Kidney (tissue), 14 donors: ENCODE results near the gene SLC39A6. TPM values are rescaled to one million over a fixed set of nuclear protein-coding genes. Genes with fewer than 3 reads are reported as not detected.

Source experiments
- DNase-seq, 5 donors: peaks; one replicate each; pipeline ENCODE4 v3.0.0-alpha.2; 2013 to 2020
- FAIRE-seq: peaks from 2 replicates; lab custom pipeline; 2012; peaks lifted over from hg19 to GRCh38; lab: Jason Lieb, UNC
- H3K27ac ChIP-seq, 2 donors: one replicate each; pipeline ENCODE4 v1.7.0; 2013; ENCODE audit warnings: low read depth in 2 of 2, low read length in 2 of 2, inconsistent platforms in 1 of 2
- H3K27me3 ChIP-seq: one replicate; pipeline ENCODE4 v1.7.1; 2013; ENCODE audit warnings: low read length, inconsistent platforms; ENCODE audit not compliant: control insufficient read depth, insufficient read depth
- H3K36me3 ChIP-seq, 3 donors: one replicate each; pipeline versions ENCODE4 v1.7.0 to v1.7.1; 2013; ENCODE audit warnings: low read length in 3 of 3, control low read depth in 1 of 3, inconsistent platforms in 1 of 3; ENCODE audit not compliant: insufficient read depth in 3 of 3, control insufficient read depth in 2 of 3
- H3K4me1 ChIP-seq, 3 donors: one replicate each; pipeline versions ENCODE4 v1.7.0 to v1.7.1; 2013; ENCODE audit warnings: low read length in 3 of 3, inconsistent platforms in 1 of 3, low read depth in 1 of 3; ENCODE audit not compliant: control insufficient read depth in 2 of 3, insufficient read depth in 2 of 3
- H3K4me3 ChIP-seq, 3 donors: one replicate each; pipeline versions ENCODE4 v1.7.0 to v1.8.1; 2013; ENCODE audit warnings: low read length in 3 of 3, control low read depth in 1 of 3, inconsistent platforms in 1 of 3
- H3K9ac ChIP-seq, 3 donors: one replicate each; pipeline versions ENCODE4 v1.7.0 to v1.7.1; 2013; ENCODE audit warnings: low read length in 3 of 3, control low read depth in 1 of 3, inconsistent platforms in 1 of 3
- H3K9me3 ChIP-seq, 3 donors: one replicate each; pipeline versions ENCODE4 v1.7.0 to v1.7.1; 2013; ENCODE audit warnings: low read length in 3 of 3, control low read depth in 1 of 3, inconsistent platforms in 1 of 3; ENCODE audit not compliant: control insufficient read depth in 2 of 3, insufficient read depth in 1 of 3
- intact Hi-C: fragments of 100-400 bp; cut with DNase I; formaldehyde crosslinking; loops from one replicate; pipeline ENCODE4 v1.11.1; 2022
- polyA plus RNA-seq: library from polyadenylated mRNA; stranded (reverse); fragments of 350-450 nt; fragmentation: Illumina TruSeq; extraction: RNeasy Lipid Tissue Mini Kit (QIAGEN cat#74804); gene quantifications from one replicate; pipeline ENCODE4 v1.2.3, GENCODE V29; 2014; ENCODE audit warnings: low read depth, low replicate concordance; ENCODE audit not compliant: insufficient read depth
- total RNA-seq: library from RNA; stranded (reverse); fragmentation: NEBNext Ultra II Directional; extraction: Animal tissue kit (Norgen Biotek cat#: 25700); gene quantifications from one replicate; pipeline ENCODE4 v1.2.1, GENCODE V29; 2021
- TF ChIP-seq, protein P1 (sequence below): IDR thresholded peaks from 3 replicates; pipeline ENCODE4 v1.5.1; 2012; ENCODE audit warnings: mild to moderate bottlenecking, moderate library complexity, borderline replicate concordance; ENCODE audit not compliant: insufficient read depth; ENCODE audit errors: extremely low read depth
- donor health status: control.
- donor health status: control.
- donor health status: control.
- donor health status: control.
- donor health status: control.
- donor health status: DM: yes; HTN: yes; CAD: no.
- donor health status: Normal renal cell carcinoma (clear cell type).

Gene SLC39A6
- total and polyA plus RNA-seq, 2 donors from 2014 or later = 27.3 to 44.7 TPM

DNA sequence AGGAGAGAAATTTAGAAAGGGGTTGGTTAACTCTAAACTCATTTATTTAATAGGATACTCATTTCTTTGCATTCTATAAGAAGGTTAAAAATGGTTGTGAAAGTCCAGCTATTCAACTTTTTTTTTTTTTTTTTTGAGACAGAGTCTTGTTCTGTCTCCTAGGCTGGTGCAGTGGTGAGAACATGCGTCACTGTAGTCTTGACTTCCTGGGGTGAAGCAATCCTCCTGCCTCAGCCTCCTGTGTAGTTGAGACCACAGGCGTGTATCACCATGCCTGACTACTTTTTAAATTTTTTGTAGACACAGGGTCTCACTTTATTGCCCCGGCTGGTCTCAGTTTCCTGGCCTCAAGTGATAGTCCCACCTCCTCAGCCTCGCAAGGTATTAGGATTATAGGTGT is 12.4 kb upstream of the SLC39A6 start:
- TF ChIP-seq, protein P1, sequence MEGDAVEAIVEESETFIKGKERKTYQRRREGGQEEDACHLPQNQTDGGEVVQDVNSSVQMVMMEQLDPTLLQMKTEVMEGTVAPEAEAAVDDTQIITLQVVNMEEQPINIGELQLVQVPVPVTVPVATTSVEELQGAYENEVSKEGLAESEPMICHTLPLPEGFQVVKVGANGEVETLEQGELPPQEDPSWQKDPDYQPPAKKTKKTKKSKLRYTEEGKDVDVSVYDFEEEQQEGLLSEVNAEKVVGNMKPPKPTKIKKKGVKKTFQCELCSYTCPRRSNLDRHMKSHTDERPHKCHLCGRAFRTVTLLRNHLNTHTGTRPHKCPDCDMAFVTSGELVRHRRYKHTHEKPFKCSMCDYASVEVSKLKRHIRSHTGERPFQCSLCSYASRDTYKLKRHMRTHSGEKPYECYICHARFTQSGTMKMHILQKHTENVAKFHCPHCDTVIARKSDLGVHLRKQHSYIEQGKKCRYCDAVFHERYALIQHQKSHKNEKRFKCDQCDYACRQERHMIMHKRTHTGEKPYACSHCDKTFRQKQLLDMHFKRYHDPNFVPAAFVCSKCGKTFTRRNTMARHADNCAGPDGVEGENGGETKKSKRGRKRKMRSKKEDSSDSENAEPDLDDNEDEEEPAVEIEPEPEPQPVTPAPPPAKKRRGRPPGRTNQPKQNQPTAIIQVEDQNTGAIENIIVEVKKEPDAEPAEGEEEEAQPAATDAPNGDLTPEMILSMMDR = no peak
- no peak overlapping the region for H3K27ac ChIP-seq
- intact Hi-C loops = no loop called here
- H3K9me3 ChIP-seq = no peaks in the 10 kb centered on the region
- H3K4me3 ChIP-seq = no peak overlapping the region
- FAIRE-seq = no peak
- no peaks in the 10 kb centered on the region for H3K4me1 ChIP-seq
- no peak for DNase-seq
- H3K36me3 ChIP-seq = peaks cover 6 to 51% (median 33%) of the 10 kb centered on the region in 3 donors
- H3K27me3 ChIP-seq = no peaks in the 10 kb centered on the region
- H3K9ac ChIP-seq = no peak overlapping the region

DNA sequence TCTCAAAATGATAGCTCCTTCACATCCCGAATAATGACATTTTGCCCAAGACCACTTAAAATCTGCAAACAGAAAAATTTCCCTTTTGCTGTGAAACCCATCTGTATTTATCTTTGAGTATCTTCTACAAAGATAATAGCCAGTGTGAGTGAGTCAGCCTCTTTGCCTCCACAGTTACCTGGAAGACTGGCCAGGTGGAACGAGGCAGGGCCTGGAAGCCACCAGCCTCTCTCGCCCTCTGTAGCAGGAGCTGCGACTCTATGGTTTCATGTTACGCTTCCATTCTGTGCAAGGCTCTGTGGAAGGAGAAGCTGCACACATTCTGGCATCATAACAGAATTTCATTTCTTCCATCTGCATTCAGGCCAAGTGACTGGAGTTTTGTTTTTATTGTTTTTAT is 10.1 kb upstream of the SLC39A6 start:
- no peaks in the 10 kb centered on the region for H3K4me1 ChIP-seq
- H3K9me3 ChIP-seq = no peaks in the 10 kb centered on the region
- DNase-seq (peak in 3 of 5 donors; percentile 14 to 35 (median 19)), FAIRE-seq (no peak)
- no peak overlapping the region for H3K4me3 ChIP-seq
- TF ChIP-seq, protein P1 = no peak
- H3K9ac ChIP-seq = no peak overlapping the region
- H3K27ac ChIP-seq = no peak overlapping the region
- intact Hi-C loops = no loop called here
- no peaks in the 10 kb centered on the region for H3K27me3 ChIP-seq
- H3K36me3 ChIP-seq = peaks cover 4 to 34% (median 23%) of the 10 kb centered on the region in 3 donors

DNA sequence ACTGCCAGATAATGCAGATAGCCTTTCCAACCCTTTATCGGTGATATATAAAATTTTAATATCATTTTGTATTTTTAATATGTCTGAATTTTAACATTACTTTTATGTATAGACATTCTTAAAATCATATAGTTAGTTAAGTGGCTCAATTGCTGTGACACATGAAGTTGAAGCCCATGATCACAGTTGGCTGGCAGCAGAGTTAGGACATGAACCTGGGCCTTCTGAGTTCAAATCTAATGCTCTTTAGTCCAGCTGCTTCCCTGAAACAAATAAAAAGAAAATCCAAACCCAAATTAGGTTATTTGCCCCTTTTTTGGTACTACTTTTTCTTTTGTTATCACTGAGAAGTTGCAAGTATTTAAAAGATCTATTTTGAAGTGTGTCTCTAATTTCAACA is 6.1 kb upstream of the SLC39A6 start:
- DNase-seq (no peak), FAIRE-seq (no peak)
- H3K9ac ChIP-seq = no peak overlapping the region
- H3K4me1 ChIP-seq = peaks cover 0 to 6% (median 5%) of the 10 kb centered on the region in 3 donors
- intact Hi-C loops = no loop called here
- H3K36me3 ChIP-seq = peaks cover 2 to 18% (median 17%) of the 10 kb centered on the region in 3 donors
- H3K4me3 ChIP-seq = no peak overlapping the region
- no peaks in the 10 kb centered on the region for H3K27me3 ChIP-seq
- TF ChIP-seq, protein P1 = no peak
- no peak overlapping the region for H3K27ac ChIP-seq
- no peaks in the 10 kb centered on the region for H3K9me3 ChIP-seq

DNA sequence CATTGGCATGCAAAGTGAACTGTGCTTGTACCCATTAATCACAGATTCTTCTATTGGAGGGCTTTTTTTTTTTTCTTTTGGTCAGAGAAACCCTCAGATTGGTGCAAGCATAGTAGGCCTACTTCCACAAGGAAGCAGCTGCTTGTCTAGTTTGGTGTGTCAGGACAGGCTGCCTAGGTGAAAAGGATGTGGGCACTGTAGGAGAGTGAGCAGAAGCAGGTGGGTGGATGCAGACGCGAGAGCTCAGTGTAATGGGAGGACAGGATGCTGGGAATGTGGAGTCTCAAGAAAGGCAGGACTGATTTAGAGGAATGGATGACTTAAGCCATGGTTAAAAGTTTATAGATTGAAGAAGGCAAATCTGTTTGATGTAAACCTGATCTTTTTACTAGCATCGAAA is 3.6 kb upstream of the SLC39A6 start:
- no peaks in the 10 kb centered on the region for H3K9me3 ChIP-seq
- TF ChIP-seq, protein P1 = no peak
- no peak for FAIRE-seq
- no peak overlapping the region for H3K4me3 ChIP-seq
- peaks cover 2 to 8% (median 5%) of the 10 kb centered on the region in 3 donors for H3K36me3 ChIP-seq
- H3K9ac ChIP-seq = no peak overlapping the region
- H3K27me3 ChIP-seq = no peaks in the 10 kb centered on the region
- H3K4me1 ChIP-seq = peaks cover 0 to 12% (median 9%) of the 10 kb centered on the region in 3 donors
- no peak for DNase-seq
- H3K27ac ChIP-seq = no peak overlapping the region
- intact Hi-C loops = no loop called here
